Fibroblast of lung (primary cell): ENCODE results near the gene ANKRD28. TPM values are rescaled to one million over a fixed set of nuclear protein-coding genes. Genes with fewer than 3 reads are reported as not detected.

Experiments
- DNase-seq, 2 donors: peaks; one replicate each; pipeline versions ENCODE4 v3.0.0 to v3.0.0-alpha.2; 2010; ENCODE audit warnings: low read depth in 2 of 2
- H2AFZ ChIP-seq: 2 replicates; pipeline ENCODE4 v1.5.1; 2012; ENCODE audit warnings: low read length, control low read depth, inconsistent platforms
- H3K27ac ChIP-seq: 2 replicates; pipeline ENCODE4 v1.5.1; 2011; ENCODE audit warnings: low read length, control low read depth; ENCODE audit not compliant: insufficient read depth
- H3K27me3 ChIP-seq: 2 replicates; pipeline ENCODE4 v1.5.1; 2011; ENCODE audit warnings: mild to moderate bottlenecking, low read length; ENCODE audit not compliant: control insufficient read depth, insufficient read depth
- H3K36me3 ChIP-seq: 2 replicates; pipeline ENCODE4 v1.5.1; 2011; ENCODE audit warnings: low read length; ENCODE audit not compliant: control insufficient read depth, insufficient read depth
- H3K4me1 ChIP-seq: 2 replicates; pipeline ENCODE4 v1.5.1; 2011; ENCODE audit warnings: low read length; ENCODE audit not compliant: control insufficient read depth, insufficient read depth; ENCODE audit errors: extremely low read depth
- H3K4me2 ChIP-seq: 2 replicates; pipeline ENCODE4 v1.5.1; 2011; ENCODE audit warnings: low read length, control low read depth; ENCODE audit not compliant: insufficient read depth; ENCODE audit errors: extremely low read depth
- H3K4me3 ChIP-seq, 4 experiments: fragments of 200-600 bp in 1 of 4; sonication (generic) in 1 of 4; replicated peaks in 1 of 4; 2 replicates each; pipeline ENCODE4 v1.5.1; 2011 to 2016; ENCODE audit warnings: low read length in 4 of 4, low read depth in 3 of 4, mild to moderate bottlenecking in 3 of 4, control low read depth in 2 of 4, inconsistent platforms in 1 of 4, mixed read lengths in 1 of 4; ENCODE audit not compliant: insufficient read depth in 1 of 4; ENCODE audit errors: control extremely low read depth in 1 of 4
- H3K79me2 ChIP-seq: 2 replicates; pipeline ENCODE4 v1.5.1; 2012; ENCODE audit warnings: mild to moderate bottlenecking, low read length, inconsistent platforms; ENCODE audit not compliant: control insufficient read depth, insufficient read depth
- H3K9ac ChIP-seq: 2 replicates; pipeline ENCODE4 v1.5.1; 2011; ENCODE audit warnings: mild to moderate bottlenecking, low read length, control low read depth; ENCODE audit not compliant: insufficient read depth
- H3K9me3 ChIP-seq: 2 replicates; pipeline ENCODE4 v1.5.1; 2012; ENCODE audit warnings: low read depth, low read length; ENCODE audit not compliant: control insufficient read depth, insufficient read depth
- H4K20me1 ChIP-seq: 2 replicates; pipeline ENCODE4 v1.5.1; 2011; ENCODE audit warnings: low read length; ENCODE audit not compliant: control insufficient read depth, insufficient read depth; ENCODE audit errors: extremely low read depth
- CTCF ChIP-seq, 2 donors: IDR thresholded peaks in 1 of 2; conservative IDR thresholded peaks in 1 of 2; 1 replicate in 1 of 2; 2 replicates in 1 of 2; pipeline ENCODE4 v1.5.1; 2011 to 2012; ENCODE audit warnings: low read length in 2 of 2, control low read depth in 1 of 2, inconsistent platforms in 1 of 2, low read depth in 1 of 2, mild to moderate bottlenecking in 1 of 2
- EZH2 ChIP-seq: IDR thresholded peaks from 2 replicates; pipeline ENCODE4 v1.5.1; 2012; ENCODE audit warnings: low read length, control low read depth, mild to moderate bottlenecking; ENCODE audit errors: missing control alignments
- polyA plus RNA-seq, 2 donors: library from polyadenylated mRNA; depleted of rRNA in 1 of 2; stranded (reverse) in 1 of 2; unstranded in 1 of 2; fragments of >200 nt; gene quantifications; 2 replicates each; pipeline ENCODE4 v1.2.1, GENCODE V29; 2011 to 2012; ENCODE audit warnings: missing spikeins in 1 of 2
- total RNA-seq: library from RNA; depleted of rRNA; stranded (reverse); fragments of >200 nt; gene quantifications from 2 replicates; pipeline ENCODE4 v1.2.1, GENCODE V29; 2014

The ANKRD28 gene
- total and polyA plus RNA-seq, 2 donors (not counting 1 experiment from before 2014, with no cell fraction given): 82.3 to 222 TPM

- H2AFZ ChIP-seq: no peak overlapping the region
- no peaks in the 10 kb centered on the region for H3K27me3 ChIP-seq
- H3K27ac ChIP-seq: peak overlapping the region; percentile 96
- DNase-seq: peak in 1 of 2 donors; percentile 51
- no peaks in the 10 kb centered on the region for H3K36me3 ChIP-seq
- no peaks in the 10 kb centered on the region for H3K9me3 ChIP-seq
- H3K4me1 ChIP-seq: peaks cover 32% of the 10 kb centered on the region
- H3K79me2 ChIP-seq: no peaks in the 10 kb centered on the region
- TF ChIP-seq CTCF (conservative IDR thresholded peaks at IDR 0.05 in 1 of 2, IDR thresholded peaks at IDR 0.05 in 1 of 2; ENCODE audit: low read depth in 1 of 2, low read length in 2 of 2) (no peak), EZH2 (no peak)
- no peak overlapping the region for H3K4me3 ChIP-seq
- H3K9ac ChIP-seq: no peak overlapping the region
- H4K20me1 ChIP-seq: no peaks in the 10 kb centered on the region
- H3K4me2 ChIP-seq: no peak overlapping the region
Measured at GRCh38 chr3:15637131-15637951, 160.4 kb downstream of the ANKRD28 start.

- Histone ChIP-seq H2AFZ (peak overlapping the region; percentile 34), H3K36me3 (no peaks in the 10 kb centered on the region), H3K9ac (peak overlapping the region; percentile 71), H3K4me3 (peak overlapping the region in 1 of 4 experiments; percentile 13), H3K79me2 (no peaks in the 10 kb centered on the region), H3K27me3 (no peaks in the 10 kb centered on the region), H3K4me2 (peak overlapping the region; percentile 58), H4K20me1 (no peaks in the 10 kb centered on the region), H3K27ac (peak overlapping the region; percentile 96), H3K4me1 (peaks cover 38% of the 10 kb centered on the region), H3K9me3 (no peaks in the 10 kb centered on the region)
- TF ChIP-seq EZH2 (no peak), CTCF (conservative IDR thresholded peaks at IDR 0.05 in 1 of 2, IDR thresholded peaks at IDR 0.05 in 1 of 2; ENCODE audit: low read depth in 1 of 2, low read length in 2 of 2) (no peak)
- peak; percentile 89 to 97 for DNase-seq
Measured at GRCh38 chr3:15636028-15636709, 161.6 kb downstream of the ANKRD28 start.

GRCh38 chr3:15635121-15635661, 162.6 kb downstream of the ANKRD28 start:
- Histone ChIP-seq H3K4me1 (peaks cover 38% of the 10 kb centered on the region), H3K4me3 (no peak overlapping the region), H2AFZ (peak overlapping the region; percentile 0)

More at GRCh38 chr3:15635121-15635661, 162.6 kb downstream of the ANKRD28 start:
- Histone ChIP-seq H3K36me3 (no peaks in the 10 kb centered on the region), H3K79me2 (no peaks in the 10 kb centered on the region), H3K4me2 (no peak overlapping the region), H3K9me3 (no peaks in the 10 kb centered on the region), H3K27ac (peak overlapping the region; percentile 96), H3K27me3 (no peaks in the 10 kb centered on the region), H4K20me1 (no peaks in the 10 kb centered on the region), H3K9ac (peak overlapping the region; percentile 6)
- no peak for TF ChIP-seq CTCF (conservative IDR thresholded peaks at IDR 0.05 in 1 of 2, IDR thresholded peaks at IDR 0.05 in 1 of 2; ENCODE audit: low read depth in 1 of 2, low read length in 2 of 2)
- no peak for TF ChIP-seq EZH2
- DNase-seq: peak; percentile 80 to 97
